Epithelial cell of esophagus (primary cell): ENCODE results near the gene TFE3.
"Not testable (repeated sequence)": the region's sequence is repeated elsewhere in the genome, so short reads cannot be mapped to it uniquely, and the experiment has no call there.

Experiments
- DNase-seq: peaks from one replicate; pipeline ENCODE4 v3.0.0; 2010; ENCODE audit warnings: low read depth
- H3K4me3 ChIP-seq: 2 replicates; pipeline ENCODE4 v1.5.1; 2011; ENCODE audit warnings: mild to moderate bottlenecking, low read length, control low read depth
- CTCF ChIP-seq: IDR thresholded peaks from 2 replicates; pipeline ENCODE4 v1.5.1; 2011; ENCODE audit warnings: low read depth, mild to moderate bottlenecking, low read length, control low read depth, inconsistent platforms; ENCODE audit not compliant: insufficient read depth; ENCODE audit errors: missing control alignments

The TFE3 gene

GRCh38 chrX:48992341-48992740 is 50.8 kb downstream of the TFE3 start:
- DNase-seq = no peak
- H3K4me3 ChIP-seq = no peak overlapping the region
- TF ChIP-seq CTCF = no peak

GRCh38 chrX:48989483-48989882 is 53.7 kb downstream of the TFE3 start:
- DNase-seq = no peak
- no peak for TF ChIP-seq CTCF
- H3K4me3 ChIP-seq = no peak overlapping the region

GRCh38 chrX:48983896-48984295 is 59.3 kb downstream of the TFE3 start:
- DNase-seq = no peak
- no peak for TF ChIP-seq CTCF

GRCh38 chrX:48983081-48983480 is 60.1 kb downstream of the TFE3 start:
- TF ChIP-seq CTCF = no peak
- no peak for DNase-seq
- H3K4me3 ChIP-seq = no peak overlapping the region

More at GRCh38 chrX:48983896-48984295, 59.3 kb downstream of the TFE3 start:
- no peak overlapping the region for H3K4me3 ChIP-seq

- DNase-seq = no peak
- no peak overlapping the region for H3K4me3 ChIP-seq
- no peak for TF ChIP-seq CTCF
Observed at GRCh38 chrX:48981178-48981577, 62.0 kb downstream of the TFE3 start.

- DNase-seq, H3K4me3 ChIP-seq: not testable (repeated sequence)
Observed at GRCh38 chrX:48980341-48980740, 62.8 kb downstream of the TFE3 start.
